MM.1S (cell line): Measurements from ENCODE around the gene CLDN25.

Experiments used
- CTCF ChIP-seq: fragments of 300-600 bp; sonication (generic); IDR thresholded peaks from 2 replicates; pipeline ENCODE4 v1.5.1; 2016; ENCODE audit warnings: antibody characterized with exemption, low read length, mixed read lengths
- EZH2 ChIP-seq: fragments of 300-600 bp; sonication (generic); optimal IDR thresholded peaks from 2 replicates; pipeline ENCODE3; 2017; ENCODE audit warnings: low read depth, mild to moderate bottlenecking, antibody characterized with exemption, low read length, mixed read lengths
- EZH2phosphoT487 ChIP-seq: fragments of 300-600 bp; sonication (generic); IDR thresholded peaks from 2 replicates; pipeline ENCODE4 v1.6.1; 2018; ENCODE audit warnings: antibody characterized with exemption, low read length

GRCh38 chr11:113782134-113782533 lies 2.5 kb downstream of the CLDN25 start:
- TF ChIP-seq CTCF (no peak), EZH2 (no peak), EZH2phosphoT487 (no peak)
